PFSK-1 (cell line): Measurements from ENCODE around the gene WRAP73.

Source experiments
- FOXP2 ChIP-seq: optimal IDR thresholded peaks from 2 replicates; pipeline ENCODE3; 2011; ENCODE audit warnings: borderline replicate concordance, control low read depth, inconsistent platforms; ENCODE audit not compliant: insufficient read depth; ENCODE audit errors: extremely low read length, extremely low read depth
- POLR2AphosphoS5 ChIP-seq: IDR thresholded peaks from 2 replicates; pipeline ENCODE4 v1.6.1; 2012; ENCODE audit warnings: low read depth, mild to moderate bottlenecking, control low read depth, low read length, moderate library complexity
- SIN3A ChIP-seq: IDR thresholded peaks from 2 replicates; pipeline ENCODE4 v1.6.1; 2012; ENCODE audit warnings: mild to moderate bottlenecking, low read length, moderate library complexity, borderline replicate concordance; ENCODE audit not compliant: insufficient read depth
- TAF1 ChIP-seq: IDR thresholded peaks from 2 replicates; pipeline ENCODE4 v1.6.1; 2012; ENCODE audit warnings: low read length, control low read depth, borderline replicate concordance; ENCODE audit not compliant: insufficient read depth

DNA sequence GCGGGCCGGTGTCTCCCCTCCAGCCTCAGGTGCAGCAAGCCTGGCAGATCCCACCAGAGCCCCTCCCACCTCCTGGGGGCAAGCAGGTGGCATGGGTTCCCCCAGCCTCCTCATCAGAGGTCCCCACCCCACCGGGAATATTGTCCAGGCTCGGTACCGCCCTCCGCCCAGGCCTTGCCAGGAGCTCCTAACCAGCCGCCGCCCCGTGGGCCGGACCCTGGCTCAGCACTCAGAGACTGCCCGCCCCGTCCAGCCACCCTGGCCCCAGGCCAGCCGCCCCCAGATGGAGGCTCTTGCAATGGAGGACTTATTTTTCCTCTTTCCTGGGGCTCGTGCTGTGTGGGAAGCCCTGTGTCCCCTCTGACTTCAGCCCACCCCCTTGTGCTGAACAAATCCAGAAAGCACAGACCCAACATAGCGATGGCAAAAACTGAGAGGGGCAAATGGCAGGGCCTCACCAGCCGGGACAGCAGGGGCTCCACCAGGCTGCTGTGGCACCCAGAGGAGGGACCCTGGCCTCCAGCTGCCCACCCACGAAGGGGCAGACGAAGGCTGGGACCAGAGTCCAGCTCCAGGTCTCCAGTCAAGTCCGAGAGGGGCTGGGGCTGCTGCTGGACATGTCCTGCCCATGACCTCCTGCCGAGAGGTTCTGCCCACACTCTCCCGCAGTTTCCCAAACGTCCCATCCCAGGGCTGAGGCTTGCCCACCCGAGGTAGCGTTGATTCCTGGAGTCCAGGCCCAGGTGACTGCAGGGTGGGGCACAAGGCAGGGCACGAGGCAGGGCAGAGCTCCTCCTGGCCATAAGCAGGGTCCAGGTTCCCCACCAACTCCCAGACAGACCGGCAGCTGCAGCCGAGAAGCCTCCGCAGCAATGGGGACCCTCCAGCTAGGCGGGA is 46.1 kb downstream of the WRAP73 start:
- TF ChIP-seq POLR2AphosphoS5 (no peak), SIN3A (no peak), TAF1 (no peak), FOXP2 (no peak)
